ENCODE measurements around the gene ERCC3. TPM values are rescaled to one million over a fixed set of nuclear protein-coding genes. Genes with fewer than 3 reads are reported as not detected.

The ERCC3 gene
- total and polyA plus RNA-seq, 2 of the 13 experiments (the other 11 are each of a cell fraction or from before 2014, with no cell fraction given), result 49.7 to 64.6 TPM

- TF ChIP-seq ARNT2 (CRISPR knock-in tag; IDR thresholded peaks at IDR 0.05; ENCODE audit: low read depth) (peak; percentile 89), HNRNPLL (IDR thresholded peaks at IDR 0.05; ENCODE audit: low read depth, low read length, poor library complexity, severe bottlenecking) (peak; percentile 61), KAT8 (CRISPR knock-in tag; IDR thresholded peaks at IDR 0.05) (peak; percentile 99), ZNF224 (CRISPR knock-in tag; IDR thresholded peaks at IDR 0.05) (peak; percentile 70; the same call in 1 of the 2 replicates), EZH2 (conservative IDR thresholded peaks at IDR 0.05; ENCODE audit: low read depth, low read length) (no peak), RCOR2 (CRISPR knock-in tag; IDR thresholded peaks at IDR 0.05) (no peak), ZSCAN25 (CRISPR knock-in tag; IDR thresholded peaks at IDR 0.05) (peak; percentile 64; the same call in 1 of the 2 replicates), ZSCAN9 (CRISPR knock-in tag; IDR thresholded peaks at IDR 0.05; ENCODE audit: borderline replicate concordance) (peak; percentile 82; the same call in 1 of the 2 replicates), RORA (CRISPR knock-in tag; IDR thresholded peaks at IDR 0.05) (no peak), JARID2 (CRISPR knock-in tag; IDR thresholded peaks at IDR 0.05; ENCODE audit: insufficient replicate concordance) (peak; percentile 48), TMF1 (CRISPR knock-in tag; IDR thresholded peaks at IDR 0.05; ENCODE audit: low read depth) (peak; percentile 54; the same call in 1 of the 2 replicates), ZSCAN22 (CRISPR knock-in tag; IDR thresholded peaks at IDR 0.05) (no peak; the same call in 1 of the 2 replicates), ZFAT (CRISPR knock-in tag; conservative IDR thresholded peaks at IDR 0.05) (no peak), ZNF557 (CRISPR knock-in tag; IDR thresholded peaks at IDR 0.05) (peak; percentile 67; the same call in 1 of the 2 replicates), ZNF337 (CRISPR knock-in tag; IDR thresholded peaks at IDR 0.05; ENCODE audit: borderline replicate concordance, low read depth) (peak; percentile 95; the same call in 1 of the 2 replicates), FOSL1 (CRISPR knock-in tag; IDR thresholded peaks at IDR 0.05; ENCODE audit: borderline replicate concordance) (no peak), ZFP91 (CRISPR knock-in tag; IDR thresholded peaks at IDR 0.05; ENCODE audit: borderline replicate concordance) (peak; percentile 94), THAP7 (CRISPR knock-in tag; IDR thresholded peaks at IDR 0.05) (peak; percentile 77; the same call in 1 of the 2 replicates), YY1 (IDR thresholded peaks at IDR 0.05; ENCODE audit: insufficient read depth, insufficient replicate concordance, low read depth, low read length) (peak; percentile 68)
- TF ChIP-seq, protein P1, sequence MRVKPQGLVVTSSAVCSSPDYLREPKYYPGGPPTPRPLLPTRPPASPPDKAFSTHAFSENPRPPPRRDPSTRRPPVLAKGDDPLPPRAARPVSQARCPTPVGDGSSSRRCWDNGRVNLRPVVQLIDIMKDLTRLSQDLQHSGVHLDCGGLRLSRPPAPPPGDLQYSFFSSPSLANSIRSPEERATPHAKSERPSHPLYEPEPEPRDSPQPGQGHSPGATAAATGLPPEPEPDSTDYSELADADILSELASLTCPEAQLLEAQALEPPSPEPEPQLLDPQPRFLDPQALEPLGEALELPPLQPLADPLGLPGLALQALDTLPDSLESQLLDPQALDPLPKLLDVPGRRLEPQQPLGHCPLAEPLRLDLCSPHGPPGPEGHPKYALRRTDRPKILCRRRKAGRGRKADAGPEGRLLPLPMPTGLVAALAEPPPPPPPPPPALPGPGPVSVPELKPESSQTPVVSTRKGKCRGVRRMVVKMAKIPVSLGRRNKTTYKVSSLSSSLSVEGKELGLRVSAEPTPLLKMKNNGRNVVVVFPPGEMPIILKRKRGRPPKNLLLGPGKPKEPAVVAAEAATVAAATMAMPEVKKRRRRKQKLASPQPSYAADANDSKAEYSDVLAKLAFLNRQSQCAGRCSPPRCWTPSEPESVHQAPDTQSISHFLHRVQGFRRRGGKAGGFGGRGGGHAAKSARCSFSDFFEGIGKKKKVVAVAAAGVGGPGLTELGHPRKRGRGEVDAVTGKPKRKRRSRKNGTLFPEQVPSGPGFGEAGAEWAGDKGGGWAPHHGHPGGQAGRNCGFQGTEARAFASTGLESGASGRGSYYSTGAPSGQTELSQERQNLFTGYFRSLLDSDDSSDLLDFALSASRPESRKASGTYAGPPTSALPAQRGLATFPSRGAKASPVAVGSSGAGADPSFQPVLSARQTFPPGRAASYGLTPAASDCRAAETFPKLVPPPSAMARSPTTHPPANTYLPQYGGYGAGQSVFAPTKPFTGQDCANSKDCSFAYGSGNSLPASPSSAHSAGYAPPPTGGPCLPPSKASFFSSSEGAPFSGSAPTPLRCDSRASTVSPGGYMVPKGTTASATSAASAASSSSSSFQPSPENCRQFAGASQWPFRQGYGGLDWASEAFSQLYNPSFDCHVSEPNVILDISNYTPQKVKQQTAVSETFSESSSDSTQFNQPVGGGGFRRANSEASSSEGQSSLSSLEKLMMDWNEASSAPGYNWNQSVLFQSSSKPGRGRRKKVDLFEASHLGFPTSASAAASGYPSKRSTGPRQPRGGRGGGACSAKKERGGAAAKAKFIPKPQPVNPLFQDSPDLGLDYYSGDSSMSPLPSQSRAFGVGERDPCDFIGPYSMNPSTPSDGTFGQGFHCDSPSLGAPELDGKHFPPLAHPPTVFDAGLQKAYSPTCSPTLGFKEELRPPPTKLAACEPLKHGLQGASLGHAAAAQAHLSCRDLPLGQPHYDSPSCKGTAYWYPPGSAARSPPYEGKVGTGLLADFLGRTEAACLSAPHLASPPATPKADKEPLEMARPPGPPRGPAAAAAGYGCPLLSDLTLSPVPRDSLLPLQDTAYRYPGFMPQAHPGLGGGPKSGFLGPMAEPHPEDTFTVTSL (CRISPR knock-in tag; IDR thresholded peaks at IDR 0.05; ENCODE audit: borderline replicate concordance), result no peak
Measured at GRCh38 chr2:127293748-127294562, at the start of gene ERCC3 (continued).
